H1 (cell line): ENCODE measurements around the gene MANSC4. TPM values are rescaled to one million over a fixed set of nuclear protein-coding genes. Genes with fewer than 3 reads are reported as not detected.

Experiments used
- CTCF ChIA-PET: fragments of 300-600 bp; sonication (Branson Sonifier 250); formaldehyde crosslinking; loops from one replicate; lab custom pipeline; 2021; ENCODE audit not compliant: partially characterized antibody; lab: Charles Lee
- POLR2A ChIA-PET: fragments of 300-600 bp; sonication (Branson Sonifier 250); formaldehyde crosslinking; loops from one replicate; lab custom pipeline; 2021; ENCODE audit warnings: inconsistent platforms; ENCODE audit not compliant: partially characterized antibody; lab: Charles Lee
- DNase-seq, 2 experiments: peaks; one replicate each; pipeline versions ENCODE4 v3.0.0 to v3.0.0-alpha.2; 2010 to 2022; ENCODE audit warnings: low spot score in 2 of 2, low read depth in 1 of 2, mixed read lengths in 1 of 2
- FAIRE-seq: peaks from 2 replicates; lab custom pipeline; 2011; peaks lifted over from hg19 to GRCh38; lab: Jason Lieb, UNC
- H2AFZ ChIP-seq: 2 replicates; pipeline ENCODE4 v1.8.1; 2012; ENCODE audit warnings: low read length, inconsistent platforms
- H2AK5ac ChIP-seq: 2 replicates; pipeline ENCODE4 v1.6.1; 2013; ENCODE audit warnings: low read depth, low read length
- H2BK120ac ChIP-seq: replicated peaks from 2 replicates; pipeline ENCODE3; 2013; ENCODE audit warnings: low read depth, low read length, inconsistent platforms
- H2BK12ac ChIP-seq: 2 replicates; pipeline ENCODE4 v1.6.1; 2013; ENCODE audit warnings: low read depth, low read length
- H2BK15ac ChIP-seq: 2 replicates; pipeline ENCODE4 v1.6.1; 2013; ENCODE audit warnings: low read length
- H2BK20ac ChIP-seq: 2 replicates; pipeline ENCODE4 v1.6.1; 2013; ENCODE audit warnings: low read length
- H2BK5ac ChIP-seq: 2 replicates; pipeline ENCODE4 v1.6.1; 2013; ENCODE audit warnings: low read depth, low read length
- H3K14ac ChIP-seq: 2 replicates; pipeline ENCODE4 v1.6.1; 2013; ENCODE audit warnings: inconsistent platforms; ENCODE audit not compliant: insufficient read length
- H3K18ac ChIP-seq: 2 replicates; pipeline ENCODE4 v1.6.1; 2013; ENCODE audit warnings: low read length; ENCODE audit errors: extremely low read depth
- H3K23ac ChIP-seq: 2 replicates; pipeline ENCODE4 v1.6.1; 2013; ENCODE audit warnings: inconsistent platforms; ENCODE audit not compliant: insufficient read length
- H3K23me2 ChIP-seq: 2 replicates; pipeline ENCODE4 v1.6.1; 2013; ENCODE audit warnings: low read depth, low read length
- H3K27ac ChIP-seq: 2 replicates; pipeline ENCODE4 v1.6.1; 2011; ENCODE audit warnings: low read depth, low read length, inconsistent platforms
- H3K27me3 ChIP-seq, 4 experiments: replicated peaks in 1 of 4; 1 replicate in 1 of 4; 2 replicates in 3 of 4; pipeline versions ENCODE4 v1.6.1 to v1.8.1; 2011 to 2013; ENCODE audit warnings: low read length in 3 of 4, mild to moderate bottlenecking in 3 of 4, inconsistent platforms in 2 of 4, mixed read lengths in 2 of 4, moderate library complexity in 1 of 4; ENCODE audit not compliant: control insufficient read depth in 3 of 4, insufficient read depth in 3 of 4; ENCODE audit errors: extremely low read depth in 1 of 4
- H3K36me3 ChIP-seq, 4 experiments: 2 replicates each; pipeline versions ENCODE4 v1.6.1 to v1.8.1; 2011 to 2013; ENCODE audit warnings: mild to moderate bottlenecking in 4 of 4, low read length in 3 of 4, moderate library complexity in 2 of 4, control low read depth in 1 of 4, inconsistent platforms in 1 of 4; ENCODE audit not compliant: insufficient read depth in 4 of 4, control insufficient read depth in 2 of 4
- H3K4ac ChIP-seq: replicated peaks from 2 replicates; pipeline ENCODE3; 2013; ENCODE audit warnings: low read length, low read depth, mixed read lengths, inconsistent platforms; ENCODE audit not compliant: insufficient read length
- H3K4me1 ChIP-seq, 4 experiments: replicated peaks in 1 of 4; 1 replicate in 1 of 4; 2 replicates in 3 of 4; pipeline versions ENCODE4 v1.6.1 to v1.8.1; 2011 to 2013; ENCODE audit warnings: low read length in 3 of 4, inconsistent platforms in 2 of 4, mixed read lengths in 1 of 4; ENCODE audit not compliant: insufficient read depth in 4 of 4, control insufficient read depth in 3 of 4
- H3K4me2 ChIP-seq, 2 experiments: 2 replicates each; pipeline versions ENCODE4 v1.6.1 to v1.8.1; 2011 to 2013; ENCODE audit warnings: low read depth in 2 of 2, low read length in 2 of 2, control low read depth in 1 of 2, inconsistent platforms in 1 of 2, mild to moderate bottlenecking in 1 of 2; ENCODE audit not compliant: insufficient read depth in 1 of 2
- H3K4me3 ChIP-seq, 4 experiments: fragments of 200-600, 300-600 bp in 1 of 4; sonication (generic), shearing (Covaris generic), sonication (Bioruptor Twin) in 1 of 4; 2 replicates each; pipeline versions ENCODE4 v1.5.1 to v1.8.1; 2011 to 2016; ENCODE audit warnings: low read length in 4 of 4, low read depth in 3 of 4, control low read depth in 2 of 4, inconsistent platforms in 2 of 4, mild to moderate bottlenecking in 2 of 4, mixed read lengths in 1 of 4, moderate library complexity in 1 of 4; ENCODE audit not compliant: insufficient read depth in 2 of 4; ENCODE audit errors: extremely low read depth in 1 of 4
- H3K56ac ChIP-seq: replicated peaks from 2 replicates; pipeline ENCODE3; 2013; ENCODE audit warnings: low read depth, mild to moderate bottlenecking, mixed read lengths, low read length, inconsistent platforms; ENCODE audit not compliant: insufficient read length
- H3K79me1 ChIP-seq: 2 replicates; pipeline ENCODE4 v1.6.1; 2013; ENCODE audit warnings: low read depth, low read length, control low read depth
- H3K79me2 ChIP-seq, 2 experiments: 2 replicates each; pipeline versions ENCODE4 v1.6.1 to v1.8.1; 2012 to 2013; ENCODE audit warnings: low read length in 2 of 2, mild to moderate bottlenecking in 2 of 2, inconsistent platforms in 1 of 2; ENCODE audit not compliant: insufficient read depth in 2 of 2, control insufficient read depth in 1 of 2
- H3K9ac ChIP-seq, 4 experiments: replicated peaks in 1 of 4; 1 replicate in 1 of 4; 2 replicates in 3 of 4; pipeline versions ENCODE4 v1.6.1 to v1.8.1; 2011 to 2013; ENCODE audit warnings: low read depth in 3 of 4, low read length in 3 of 4, control low read depth in 2 of 4, mild to moderate bottlenecking in 2 of 4, moderate library complexity in 2 of 4, inconsistent platforms in 1 of 4; ENCODE audit errors: extremely low read depth in 1 of 4
- H3K9me3 ChIP-seq, 2 experiments: 2 replicates each; pipeline versions ENCODE4 v1.6.1 to v1.8.1; 2012 to 2013; ENCODE audit warnings: mild to moderate bottlenecking in 2 of 2, moderate library complexity in 2 of 2, control low read depth in 1 of 2, inconsistent platforms in 1 of 2, low read depth in 1 of 2, low read length in 1 of 2, mixed read lengths in 1 of 2; ENCODE audit not compliant: insufficient read depth in 2 of 2
- H4K20me1 ChIP-seq, 2 experiments: replicated peaks in 1 of 2; 2 replicates each; pipeline versions ENCODE3 to v1.8.1; 2011 to 2013; ENCODE audit warnings: inconsistent platforms in 2 of 2, low read length in 2 of 2, mild to moderate bottlenecking in 1 of 2; ENCODE audit not compliant: insufficient read depth in 2 of 2, control insufficient read depth in 1 of 2
- H4K5ac ChIP-seq: 2 replicates; pipeline ENCODE4 v1.6.1; 2013; ENCODE audit warnings: low read length, low read depth, mixed read lengths, inconsistent platforms; ENCODE audit not compliant: insufficient read length
- H4K8ac ChIP-seq: 2 replicates; pipeline ENCODE4 v1.8.0; 2013; ENCODE audit warnings: mild to moderate bottlenecking, moderate library complexity, low read length, inconsistent platforms; ENCODE audit not compliant: insufficient read depth; ENCODE audit errors: extremely low read depth
- H4K91ac ChIP-seq: replicated peaks from 2 replicates; pipeline ENCODE3; 2013; ENCODE audit warnings: low read length, mixed read lengths, inconsistent platforms; ENCODE audit not compliant: insufficient read length
- JUND ChIP-seq: IDR thresholded peaks from 2 replicates; pipeline ENCODE4 v1.6.1; 2011; ENCODE audit warnings: mild to moderate bottlenecking, improper control_type of control experiment, low read length
- PHF8 ChIP-seq: fragments of 200-600 bp; sonication (generic); conservative IDR thresholded peaks from 2 replicates; pipeline ENCODE4 v1.7.1; 2012; ENCODE audit warnings: low read depth, mild to moderate bottlenecking, inconsistent platforms, low read length, moderate library complexity
- WGBS, 2 experiments: shearing (Covaris generic) in 1 of 2; methylation state at CpG; one replicate each; pipeline versions ENCODE4 v1.1.6 to v1.1.7; 2013 to 2015; ENCODE audit warnings: low lambda C conversion rate in 2 of 2, mixed read lengths in 2 of 2, inconsistent platforms in 1 of 2, low coverage in 1 of 2, missing lambda C conversion rate in 1 of 2; ENCODE audit not compliant: insufficient replicate concordance in 2 of 2, insufficient coverage in 1 of 2, insufficient read length in 1 of 2; ENCODE audit errors: extremely low coverage in 1 of 2, missing lambda C conversion rate in 1 of 2; 5-methylcytosine and 5-hydroxymethylcytosine counted together
- polyA plus RNA-seq, 7 experiments: library from polyadenylated mRNA; depleted of rRNA in 3 of 7; stranded (reverse) in 5 of 7; unstranded in 2 of 7; fragments of >200 nt in 5 of 7; fragments of 200-250 nt in 2 of 7; gene quantifications; 1 replicate in 5 of 7; 2 replicates in 1 of 7; 4 replicates in 1 of 7; pipeline versions ENCODE4 v1.2.1 to v1.2.3, GENCODE V29; 2011 to 2013; ENCODE audit warnings: missing spikeins in 2 of 7, mixed read lengths in 2 of 7
- total RNA-seq: library from RNA; stranded (reverse); fragmentation: NEBNext Ultra II Directional; extraction: Animal tissue kit (Norgen Biotek cat#: 25700); gene quantifications from 2 replicates; pipeline ENCODE4 v1.2.1, GENCODE V29; 2021

The MANSC4 gene
- total and polyA plus RNA-seq, 2 of the 8 experiments (the other 6 are each of a cell fraction or from before 2014, with no cell fraction given): not detected

GRCh38 chr12:27733791-27734190, 46.2 kb downstream of the MANSC4 start:
- no peak overlapping the region for H4K5ac ChIP-seq
- H2BK15ac ChIP-seq: no peak overlapping the region
- H3K79me1 ChIP-seq: no peaks in the 10 kb centered on the region
- 88% methylated on average over 1 of the region's 1 CpG; no CpG with 5 or more reads in 1 of the 2 experiments for WGBS, 2 experiments
- H2BK12ac ChIP-seq: no peak overlapping the region
- no peak overlapping the region for H3K4me3 ChIP-seq
- H3K14ac ChIP-seq: no peak overlapping the region
- TF ChIP-seq PHF8: no peak
- TF ChIP-seq JUND: no peak
- TF ChIP-seq, all 59 proteins: peak for 0
- Histone ChIP-seq H3K18ac (no peak overlapping the region), H3K79me2 (no peaks in the 10 kb centered on the region), H3K56ac (no peak overlapping the region), H4K20me1 (peaks cover 0 to 2% of the 10 kb centered on the region in 2 experiments), H3K9ac (no peak overlapping the region), H3K23me2 (no peaks in the 10 kb centered on the region), H3K4me1 (no peaks in the 10 kb centered on the region), H3K4ac (no peak overlapping the region), H3K4me2 (no peak overlapping the region), H3K27me3 (no peaks in the 10 kb centered on the region), H4K8ac (no peak overlapping the region), H3K23ac (no peak overlapping the region), H3K9me3 (no peaks in the 10 kb centered on the region), H3K27ac (no peak overlapping the region), H2BK20ac (no peak overlapping the region), H2AK5ac (no peak overlapping the region), H3K36me3 (peaks cover 0 to 32% (median 2%) of the 10 kb centered on the region in 4 experiments; a peak in 4 of 8 replicates), H2AFZ (no peak overlapping the region), H4K91ac (no peak overlapping the region), H2BK120ac (no peak overlapping the region), H2BK5ac (no peak overlapping the region)
- ChIA-PET POLR2A (no interaction called here), CTCF (interaction anchor here (0.6 to 2.9 kb wide), 22 partner anchors 8 to 1207 kb away, joined by 3 to 15 read pairs (median 4); no protein-coding TSS in a partner anchor)
- no peak for DNase-seq
- FAIRE-seq: no peak
